Stomach (tissue), 9 donors: ENCODE results near the gene CUEDC1. TPM values are rescaled to one million over a fixed set of nuclear protein-coding genes. Genes with fewer than 3 reads are reported as not detected.
A peak's percentile ranks its signal among the peaks of the same experiment; 100 is the strongest.

Experiments
- DNase-seq, 2 donors: peaks; one replicate each; pipeline versions ENCODE4 v3.0.0 to v3.0.0-alpha.2; 2013 to 2019
- H3K27ac ChIP-seq, 5 donors: fragments of 200-600 bp in 4 of 5; sonication (generic) in 4 of 5; one replicate each; pipeline ENCODE4 v1.5.1; 2013 to 2019; ENCODE audit warnings: mild to moderate bottlenecking in 1 of 5, moderate library complexity in 1 of 5
- H3K27me3 ChIP-seq, 3 donors: fragments of 200-600 bp; sonication (generic); one replicate each; pipeline ENCODE4 v1.5.1; 2017 to 2019; ENCODE audit warnings: mixed run types in 1 of 3
- H3K36me3 ChIP-seq, 4 donors: fragments of 200-600 bp; sonication (generic); 1 replicate in 3 of 4; 2 replicates in 1 of 4; pipeline ENCODE4 v1.5.1; 2016 to 2019
- H3K4me1 ChIP-seq, 4 donors: fragments of 200-600 bp; sonication (generic); one replicate each; pipeline ENCODE4 v1.5.1; 2016 to 2019
- H3K4me3 ChIP-seq, 4 donors: fragments of 200-600 bp; sonication (generic) in 3 of 4; one replicate each; pipeline ENCODE4 v1.5.1; 2016 to 2019; ENCODE audit warnings: mild to moderate bottlenecking in 1 of 4
- H3K9me3 ChIP-seq, 4 donors: fragments of 200-600 bp; sonication (generic); one replicate each; pipeline ENCODE4 v1.5.1; 2016 to 2019
- CTCF ChIP-seq, 7 experiments: fragments of 450-650 bp in 4 of 7; fragments of 200-600 bp in 3 of 7; sonication (generic) in 3 of 7; IDR thresholded peaks; one replicate each; pipeline ENCODE4 v1.5.1; 2016 to 2019; ENCODE audit warnings: antibody characterized with exemption in 7 of 7, control low read depth in 2 of 7, mild to moderate bottlenecking in 1 of 7
- EP300 ChIP-seq: sonication (generic); formaldehyde crosslinking; IDR thresholded peaks from one replicate; pipeline ENCODE4 v1.6.1; 2017; ENCODE audit warnings: antibody characterized with exemption
- POLR2A ChIP-seq, 4 donors: fragments of 450-650 bp; IDR thresholded peaks; one replicate each; pipeline ENCODE4 v1.6.1; 2016; ENCODE audit warnings: antibody characterized with exemption in 4 of 4, control low read depth in 2 of 4, mild to moderate bottlenecking in 1 of 4, moderate library complexity in 1 of 4
- POLR2AphosphoS5 ChIP-seq, 3 donors: sonication (generic); formaldehyde crosslinking; IDR thresholded peaks; one replicate each; pipeline ENCODE4 v1.6.1; 2016; ENCODE audit warnings: antibody characterized with exemption in 3 of 3
- WGBS, 5 donors: extraction: QIAGEN DNeasy Blood & Tissue Kit in 3 of 5; methylation state at CpG; one replicate each; pipeline versions ENCODE4 v1.1.5 to v1.1.7; 2013 to 2018; 5-methylcytosine and 5-hydroxymethylcytosine counted together
- intact Hi-C: fragments of 100-400 bp; cut with DNase I; formaldehyde crosslinking; loops from one replicate; pipeline ENCODE4 v1.15.1; 2023; ENCODE audit warnings: low total_unique reads
- polyA plus RNA-seq, 3 donors: library from polyadenylated mRNA; stranded (reverse); fragments of 200-250 nt; gene quantifications; one replicate each; pipeline ENCODE4 v1.2.3, GENCODE V29; 2013
- total RNA-seq, 5 donors: library from RNA; depleted of rRNA; stranded (reverse); fragments of >200 nt; gene quantifications; one replicate each; pipeline versions ENCODE4 v1.1.0 to v1.2.3, GENCODE V29; 2014 to 2016
- donor health status: healthy with polysubstance abuse.
- donor health status: Bipolar disorder and iron deficiency.
- donor health status: healthy.

The CUEDC1 gene
- total and polyA plus RNA-seq, 8 donors, result 10.5 to 111 (median 21.7) TPM

DNA sequence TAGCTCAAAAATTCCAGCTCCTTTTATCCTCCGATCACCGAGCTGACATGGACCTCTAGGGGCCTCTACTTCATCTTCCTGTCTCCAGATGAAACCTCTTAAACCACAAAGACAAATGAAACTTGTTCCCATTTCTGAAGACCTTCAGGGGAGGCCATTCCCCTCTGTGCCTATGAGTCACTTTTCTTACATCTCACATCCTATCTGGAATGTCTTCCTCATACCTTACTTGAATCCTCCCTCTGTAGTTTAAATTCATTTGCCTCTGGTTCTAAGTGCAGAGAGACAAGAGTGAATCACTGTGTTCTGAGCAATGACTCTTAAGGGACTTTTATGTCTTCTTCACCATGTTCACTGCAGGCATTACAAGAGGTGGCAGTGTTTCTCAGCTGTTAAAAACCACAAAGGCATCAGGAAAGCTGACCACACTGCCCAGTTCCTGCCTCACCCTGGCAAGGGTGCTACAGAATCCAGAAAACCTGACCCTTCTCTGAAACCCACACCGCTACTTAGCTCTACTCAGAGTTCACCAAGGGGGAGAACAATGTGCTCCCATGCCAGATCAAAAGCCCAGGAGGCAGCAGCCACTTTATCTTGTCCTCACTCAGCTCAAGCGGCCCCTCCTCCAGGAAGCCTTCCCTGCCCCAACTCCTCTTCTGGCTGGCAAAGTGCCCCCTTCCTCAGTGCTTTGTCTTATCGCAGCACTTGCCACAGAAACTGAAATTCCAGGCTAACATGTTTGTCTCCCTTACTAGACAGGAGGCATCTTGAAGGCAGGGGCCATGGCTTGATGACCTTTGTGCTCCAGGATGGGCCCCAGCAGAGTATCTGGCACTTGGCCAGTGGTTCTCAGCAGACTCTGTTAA is 6.4 kb downstream of the CUEDC1 start:
- Histone ChIP-seq H3K9me3 (no peaks in the 10 kb centered on the region), H3K4me1 (peaks cover 53 to 97% (median 78%) of the 10 kb centered on the region in 4 donors), H3K36me3 (no peaks in the 10 kb centered on the region), H3K27ac (peak overlapping the region; percentile 53 to 99 (median 88)), H3K27me3 (no peaks in the 10 kb centered on the region), H3K4me3 (no peak overlapping the region)
- intact Hi-C loops, result no loop called here
- peak in 1 of 2 donors; percentile 41 for DNase-seq
- 41 to 71% (median 53%) methylated on average over 5 of the region's 5 CpGs for WGBS, 5 donors
- no peak for TF ChIP-seq CTCF (IDR thresholded peaks at IDR 0.05)
- TF ChIP-seq POLR2AphosphoS5 (IDR thresholded peaks at IDR 0.05), result peak; percentile 17 to 66 (median 19)

GRCh38 chr17:57948169-57948554 is 7.0 kb downstream of the CUEDC1 start:
- no peak for DNase-seq
- no peak overlapping the region for H3K4me3 ChIP-seq
- TF ChIP-seq POLR2AphosphoS5 (IDR thresholded peaks at IDR 0.05) (no peak), EP300 (no peak), POLR2A (IDR thresholded peaks at IDR 0.05) (no peak), CTCF (IDR thresholded peaks at IDR 0.05) (no peak)
- no peaks in the 10 kb centered on the region for H3K36me3 ChIP-seq
- peaks cover 53 to 97% (median 77%) of the 10 kb centered on the region in 4 donors for H3K4me1 ChIP-seq
- no peaks in the 10 kb centered on the region for H3K27me3 ChIP-seq
- peak overlapping the region; percentile 53 to 99 (median 88) for H3K27ac ChIP-seq
- no peaks in the 10 kb centered on the region for H3K9me3 ChIP-seq
- intact Hi-C loops, result no loop called here
- WGBS, 5 donors, result 73 to 85% (median 77%) methylated on average over 5 of the region's 5 CpGs

DNA sequence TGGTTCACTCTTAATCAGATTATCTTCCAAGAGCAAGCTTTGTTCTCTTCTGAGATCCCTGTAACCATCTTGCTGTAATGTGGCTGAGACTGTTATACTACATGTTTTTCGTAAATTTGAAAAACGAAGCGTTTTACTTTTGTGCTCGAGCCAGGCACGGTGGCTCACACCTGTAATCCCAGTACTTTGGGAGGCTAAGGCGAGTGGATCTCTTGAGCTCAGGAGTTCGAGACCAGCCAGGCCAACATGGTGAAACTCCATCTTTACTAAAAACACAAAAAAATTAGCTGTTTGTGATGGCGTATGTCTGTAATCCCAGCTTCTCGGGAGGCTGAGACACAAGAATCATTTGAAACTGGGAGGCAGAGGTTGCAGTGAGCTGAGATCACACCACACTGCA is 7.8 kb downstream of the CUEDC1 start:
- Histone ChIP-seq H3K4me1 (peaks cover 51 to 96% (median 76%) of the 10 kb centered on the region in 4 donors), H3K4me3 (peak overlapping the region; percentile 34 to 45 (median 40)), H3K27ac (peak overlapping the region; percentile 40 to 99 (median 88)), H3K9me3 (no peaks in the 10 kb centered on the region), H3K36me3 (no peaks in the 10 kb centered on the region), H3K27me3 (no peaks in the 10 kb centered on the region)
- intact Hi-C loops, result no loop called here
- no peak for DNase-seq
- TF ChIP-seq POLR2AphosphoS5 (IDR thresholded peaks at IDR 0.05) (no peak), CTCF (IDR thresholded peaks at IDR 0.05) (no peak), POLR2A (IDR thresholded peaks at IDR 0.05) (no peak), EP300 (no peak)
- WGBS, 5 donors, result 63 to 76% (median 69%) methylated on average over 9 of the region's 9 CpGs

- H3K27ac ChIP-seq, result peak overlapping the region; percentile 81 to 99 (median 88)
- DNase-seq, result peak; percentile 63 to 88
- no peaks in the 10 kb centered on the region for H3K36me3 ChIP-seq
- peak overlapping the region; percentile 34 to 45 (median 40) for H3K4me3 ChIP-seq
- WGBS, 5 donors, result 2 to 11% (median 5%) methylated on average over 10 of the region's 10 CpGs
- H3K9me3 ChIP-seq, result no peaks in the 10 kb centered on the region
- intact Hi-C loops, result no loop called here
- TF ChIP-seq EP300, result no peak
- peak in 2 of 3 donors; percentile 21 to 56 for TF ChIP-seq POLR2AphosphoS5 (IDR thresholded peaks at IDR 0.05)
- TF ChIP-seq CTCF (IDR thresholded peaks at IDR 0.05), result no peak
- peaks cover 56 to 96% (median 77%) of the 10 kb centered on the region in 4 donors for H3K4me1 ChIP-seq
- H3K27me3 ChIP-seq, result no peaks in the 10 kb centered on the region
Observed at GRCh38 chr17:57946798-57947358, 8.3 kb downstream of the CUEDC1 start.
